ENCODE results near the gene KCNJ9. TPM values are rescaled to one million over a fixed set of nuclear protein-coding genes. Genes with fewer than 3 reads are reported as not detected.

KCNJ9 gene
- total RNA-seq, 2 experiments from 2014 or later, result not detected

Other genes with a start within 250 kb of the KCNJ9 start
- gene VSIG8, start 218.9 kb upstream of the KCNJ9 start, total RNA-seq, result not detected
- gene CFAP45, start 181.4 kb upstream of the KCNJ9 start, total RNA-seq, result 1 to 10 TPM; 1.3 to 1.4 TPM
- gene TAGLN2, start 156.0 kb upstream of the KCNJ9 start, total RNA-seq, result 100 to 1,000 TPM; 475 to 482 TPM
- under 1 TPM in 1 of 2 experiments, not detected in 1; 0.07 TPM for gene IGSF9, start 135.9 kb upstream of the KCNJ9 start, total RNA-seq
- gene SLAMF9, start 127.3 kb upstream of the KCNJ9 start, total RNA-seq, result not detected
- 1 to 10 TPM; 3.9 to 4.0 TPM for gene PIGM, start 49.5 kb upstream of the KCNJ9 start, total RNA-seq
- under 1 TPM; 0.14 to 0.29 TPM for gene KCNJ10, start 11.4 kb upstream of the KCNJ9 start, total RNA-seq
- gene IGSF8, start 17.1 kb downstream of the KCNJ9 start, total RNA-seq, result 10 to 100 TPM; 48.0 to 49.5 TPM
- not detected for gene ATP1A2, start 34.2 kb downstream of the KCNJ9 start, total RNA-seq
- gene ATP1A4, start 70.1 kb downstream of the KCNJ9 start, total RNA-seq, result not detected
- not detected for gene CASQ1, start 109.0 kb downstream of the KCNJ9 start, total RNA-seq
- 10 to 100 TPM; 31.8 to 34.1 TPM for gene PEA15, start 123.8 kb downstream of the KCNJ9 start, total RNA-seq
- gene DCAF8, start 181.0 kb downstream of the KCNJ9 start, total RNA-seq, result 100 to 1,000 TPM; 116 TPM
- gene PEX19, start 203.6 kb downstream of the KCNJ9 start, total RNA-seq, result 10 to 100 TPM; 52.9 to 56.9 TPM